Peyer's patch (tissue), 4 donors: ENCODE results near the gene ABCD3.

Experiments used
- POLR2A ChIP-seq, 2 donors: fragments of 450-650 bp; IDR thresholded peaks; one replicate each; pipeline ENCODE4 v1.5.1; 2017; ENCODE audit warnings: antibody characterized with exemption in 2 of 2, mild to moderate bottlenecking in 2 of 2, moderate library complexity in 2 of 2
- TF ChIP-seq, protein P1 (sequence below), 6 experiments: fragments of 450-650 bp in 4 of 6; fragments of 200-600 bp in 2 of 6; sonication (generic) in 1 of 6; IDR thresholded peaks; one replicate each; pipeline ENCODE4 v1.5.1; 2017 to 2019; ENCODE audit warnings: antibody characterized with exemption in 6 of 6, mild to moderate bottlenecking in 3 of 6, moderate library complexity in 1 of 6

DNA sequence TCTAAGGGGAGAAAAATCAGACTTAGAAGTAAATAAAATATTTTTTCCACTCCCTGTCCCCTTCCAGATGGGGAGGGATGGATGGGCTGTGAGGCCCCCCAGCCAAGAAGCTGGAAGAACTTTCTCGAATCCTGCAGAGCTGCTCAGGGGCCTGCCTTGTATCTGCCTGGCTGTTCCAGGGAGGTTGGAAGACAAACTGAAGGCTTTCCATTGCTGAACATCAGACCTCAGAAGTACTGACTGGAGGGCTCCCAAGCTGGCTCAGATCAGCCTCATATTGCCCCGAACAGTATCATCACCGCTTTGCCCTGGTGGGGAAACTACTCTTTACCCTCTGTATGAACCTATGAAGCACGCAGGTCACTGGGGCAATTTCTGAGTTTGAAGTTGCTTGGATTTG lies 135.7 kb downstream of the ABCD3 start:
- TF ChIP-seq, protein P1, sequence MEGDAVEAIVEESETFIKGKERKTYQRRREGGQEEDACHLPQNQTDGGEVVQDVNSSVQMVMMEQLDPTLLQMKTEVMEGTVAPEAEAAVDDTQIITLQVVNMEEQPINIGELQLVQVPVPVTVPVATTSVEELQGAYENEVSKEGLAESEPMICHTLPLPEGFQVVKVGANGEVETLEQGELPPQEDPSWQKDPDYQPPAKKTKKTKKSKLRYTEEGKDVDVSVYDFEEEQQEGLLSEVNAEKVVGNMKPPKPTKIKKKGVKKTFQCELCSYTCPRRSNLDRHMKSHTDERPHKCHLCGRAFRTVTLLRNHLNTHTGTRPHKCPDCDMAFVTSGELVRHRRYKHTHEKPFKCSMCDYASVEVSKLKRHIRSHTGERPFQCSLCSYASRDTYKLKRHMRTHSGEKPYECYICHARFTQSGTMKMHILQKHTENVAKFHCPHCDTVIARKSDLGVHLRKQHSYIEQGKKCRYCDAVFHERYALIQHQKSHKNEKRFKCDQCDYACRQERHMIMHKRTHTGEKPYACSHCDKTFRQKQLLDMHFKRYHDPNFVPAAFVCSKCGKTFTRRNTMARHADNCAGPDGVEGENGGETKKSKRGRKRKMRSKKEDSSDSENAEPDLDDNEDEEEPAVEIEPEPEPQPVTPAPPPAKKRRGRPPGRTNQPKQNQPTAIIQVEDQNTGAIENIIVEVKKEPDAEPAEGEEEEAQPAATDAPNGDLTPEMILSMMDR (IDR thresholded peaks at IDR 0.05) = no peak
- no peak for TF ChIP-seq POLR2A (IDR thresholded peaks at IDR 0.05)
